GM21723 (cell line): ENCODE data around the gene KLHL5.
"Not testable (repeated sequence)": the region's sequence is repeated elsewhere in the genome, so short reads cannot be mapped to it uniquely, and the experiment has no call there.

Experiments
- ATAC-seq: cut with Tn5 transposase; IDR thresholded peaks from one replicate; pipeline ENCODE4 v1.9.1; 2021; ENCODE audit warnings: mild to moderate bottlenecking, moderate library complexity; ENCODE audit not compliant: unreplicated experiment

The KLHL5 gene

DNA sequence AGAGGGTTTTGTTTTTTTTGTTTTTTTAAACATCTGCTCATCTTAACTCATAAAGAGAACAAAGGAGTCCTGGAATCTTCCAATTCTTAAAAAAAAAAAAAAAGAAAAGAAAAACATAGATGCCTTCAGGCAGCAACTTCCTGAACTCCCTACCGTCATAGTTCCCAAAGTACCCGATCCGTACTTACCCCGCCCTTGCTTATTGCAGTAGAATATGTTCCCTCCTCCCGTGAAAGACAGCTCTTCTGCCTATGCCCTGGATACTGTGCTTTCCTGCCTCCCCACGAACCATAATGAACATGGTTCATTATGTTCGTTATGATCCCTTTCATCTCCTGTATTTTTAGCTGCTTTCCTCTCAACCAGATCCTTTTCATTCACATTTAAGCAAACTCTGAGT lies 40.3 kb downstream of the KLHL5 start:
- no peak for ATAC-seq

DNA sequence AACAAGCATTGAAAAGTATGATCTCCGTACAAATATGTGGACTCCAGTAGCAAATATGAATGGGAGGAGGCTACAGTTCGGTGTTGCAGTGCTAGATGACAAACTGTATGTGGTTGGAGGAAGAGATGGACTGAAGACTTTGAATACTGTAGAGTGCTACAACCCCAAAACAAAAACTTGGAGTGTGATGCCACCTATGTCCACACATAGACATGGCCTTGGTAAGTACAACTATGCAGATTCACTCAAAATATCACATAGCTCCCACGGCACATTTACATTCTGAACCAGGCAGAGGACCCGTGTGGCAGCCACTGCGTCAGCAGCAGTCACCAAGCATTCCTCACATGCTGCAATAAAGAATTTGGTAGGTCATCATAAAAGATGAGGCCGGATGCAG lies 41.3 kb downstream of the KLHL5 start:
- no peak for ATAC-seq

DNA sequence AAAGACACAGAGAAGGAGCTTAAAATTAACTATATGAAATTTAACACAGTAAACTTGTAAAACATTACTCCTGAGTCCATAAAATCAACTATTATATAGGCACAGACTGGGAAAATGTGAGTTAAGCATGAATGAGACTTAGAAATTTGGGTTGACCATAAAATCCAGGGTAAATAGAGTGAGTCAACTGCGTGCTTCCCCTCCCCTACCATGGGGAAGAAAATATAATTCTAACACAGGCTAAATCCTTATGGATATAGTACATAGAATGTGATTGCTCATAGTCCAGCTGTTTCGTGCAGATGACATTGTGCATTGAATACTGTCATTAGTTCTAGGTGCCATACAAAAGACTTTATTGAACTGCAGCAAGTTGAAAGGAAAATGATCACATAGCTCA lies 42.2 kb downstream of the KLHL5 start:
- no peak for ATAC-seq

DNA sequence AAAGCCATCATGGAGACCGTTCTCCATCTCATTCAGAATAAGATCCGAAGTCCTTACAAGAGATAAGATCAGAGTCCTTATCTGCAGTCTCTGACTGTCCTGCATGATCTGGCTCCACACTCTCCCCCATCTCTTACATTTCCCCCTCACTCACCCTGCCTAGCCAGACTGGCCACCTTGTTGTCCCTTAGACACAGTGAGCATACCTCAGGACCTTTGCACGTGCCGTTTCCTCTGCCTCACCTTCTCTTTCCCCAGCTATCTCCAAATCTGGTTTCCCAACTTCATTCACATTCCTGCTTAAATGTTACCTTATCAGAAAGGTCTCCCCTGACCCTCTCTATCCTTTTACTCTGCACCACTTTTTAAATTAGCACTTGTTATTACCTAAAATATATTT lies 44.0 kb downstream of the KLHL5 start:
- no peak for ATAC-seq

DNA sequence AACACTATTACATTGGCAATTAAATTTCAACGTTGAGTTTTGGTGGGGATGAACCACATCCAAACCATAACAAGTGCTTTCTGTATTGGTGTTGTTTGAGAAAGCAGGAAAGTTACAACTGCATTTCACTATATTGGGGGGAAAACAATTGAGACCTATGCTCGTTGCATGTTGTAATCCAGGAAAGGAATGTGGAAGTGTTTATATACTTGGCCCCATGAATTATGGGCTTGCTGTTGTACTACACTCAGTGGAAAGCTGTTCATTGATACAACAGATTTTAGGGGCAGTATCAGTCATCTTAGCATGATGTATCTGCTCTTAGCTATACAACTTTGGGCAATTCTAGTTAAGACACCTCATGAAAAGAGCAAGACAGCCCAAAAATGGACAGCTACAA lies 52.4 kb downstream of the KLHL5 start:
- no peak for ATAC-seq

DNA sequence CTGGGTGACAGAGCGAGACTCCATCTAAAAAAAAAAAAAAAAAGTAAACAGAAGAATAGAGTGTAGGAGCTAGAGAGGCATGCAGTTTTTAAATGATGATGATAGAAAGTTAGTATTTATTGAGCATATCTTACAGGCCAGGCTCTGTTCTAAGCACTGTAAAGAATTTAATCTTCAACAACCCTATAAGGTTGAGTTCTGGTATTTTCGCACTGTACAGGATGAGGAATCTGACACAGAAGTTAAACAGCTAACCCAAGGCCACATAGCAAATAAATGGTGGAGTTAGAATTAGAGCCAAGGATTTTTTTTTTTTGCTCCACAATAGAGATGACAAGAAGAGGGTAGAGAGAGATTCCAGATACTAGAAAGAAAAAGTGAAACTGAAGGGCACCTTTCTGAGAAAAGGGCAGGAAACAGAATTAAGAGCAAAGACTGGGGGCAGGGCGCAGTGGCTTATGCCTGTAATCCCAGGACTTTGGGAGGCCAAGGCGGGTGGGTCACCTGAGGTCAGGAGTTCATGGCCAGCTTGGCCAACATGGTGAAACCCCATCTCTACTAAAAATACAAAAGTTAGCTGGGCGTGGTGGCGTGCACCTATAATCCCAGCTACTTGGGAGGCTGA lies 56.1 kb downstream of the KLHL5 start:
- no peak for ATAC-seq

DNA sequence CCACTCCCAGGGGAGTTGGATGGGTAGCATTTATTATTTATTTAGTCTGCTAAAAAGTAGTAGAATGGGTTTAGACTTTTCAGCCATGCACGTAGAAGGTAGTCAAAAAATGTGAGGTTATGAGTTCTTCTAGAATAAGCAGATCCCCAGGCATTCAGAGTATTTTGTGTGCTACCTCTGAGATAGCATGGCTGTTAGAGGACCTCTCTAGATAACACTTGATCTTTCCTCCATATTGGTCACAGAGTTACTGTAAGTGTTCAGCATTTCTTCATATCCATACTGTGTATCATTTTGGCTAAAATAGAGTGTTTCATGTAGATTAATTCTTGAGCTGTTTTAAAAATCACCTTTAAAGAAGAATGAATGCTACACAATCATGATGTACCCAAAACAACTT lies 58.4 kb downstream of the KLHL5 start:
- ATAC-seq: no peak

DNA sequence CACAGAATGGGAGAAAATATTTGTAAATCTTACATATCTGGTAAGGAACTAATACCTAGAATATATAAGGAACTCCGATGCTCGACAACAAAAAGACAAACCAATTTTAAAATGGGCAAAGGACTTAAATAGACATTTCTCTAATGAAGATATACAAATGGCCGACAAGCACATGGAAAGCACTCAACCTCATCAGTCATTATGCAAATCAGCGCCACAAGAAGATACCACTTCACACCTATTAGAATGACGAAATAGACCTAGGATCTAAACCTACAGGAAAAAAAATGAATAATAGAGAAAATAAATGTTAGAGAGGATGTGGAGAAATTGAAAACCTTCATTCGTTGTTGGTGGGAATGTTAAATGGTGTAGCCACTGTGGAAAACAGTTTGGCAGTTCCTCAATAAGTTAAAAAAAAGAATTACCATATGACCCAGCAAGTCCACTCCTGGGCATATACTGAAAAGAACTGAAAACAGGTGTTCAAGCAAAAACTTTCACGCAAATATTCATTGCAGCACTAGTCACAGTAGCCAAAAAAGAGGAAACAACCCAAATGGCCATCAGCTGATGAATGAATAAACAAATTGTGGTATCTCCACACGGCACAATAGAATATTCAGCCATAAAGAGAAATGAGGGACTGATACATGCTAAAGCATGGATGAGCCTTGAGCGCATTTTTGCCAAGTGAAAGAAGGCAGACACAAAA lies 63.0 kb downstream of the KLHL5 start:
- ATAC-seq: peak; percentile 89

DNA sequence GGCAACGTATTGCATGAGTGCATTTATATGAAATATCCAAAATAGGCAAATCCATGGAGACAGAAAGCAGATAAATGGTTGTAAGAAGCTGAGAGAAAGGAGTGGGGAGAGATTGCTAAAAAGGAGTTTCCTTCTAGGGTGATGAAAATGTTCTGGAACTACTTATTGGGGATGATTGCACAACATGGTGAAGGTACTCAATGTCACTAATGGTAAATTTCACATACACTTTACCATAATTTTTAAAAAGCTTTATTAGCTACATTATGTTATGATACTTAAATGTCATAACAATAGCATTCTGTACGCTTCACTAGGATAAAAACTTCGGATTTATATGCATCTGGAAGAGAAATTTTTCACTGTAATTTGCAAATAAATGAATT lies 63.6 kb downstream of the KLHL5 start:
- no peak for ATAC-seq

DNA sequence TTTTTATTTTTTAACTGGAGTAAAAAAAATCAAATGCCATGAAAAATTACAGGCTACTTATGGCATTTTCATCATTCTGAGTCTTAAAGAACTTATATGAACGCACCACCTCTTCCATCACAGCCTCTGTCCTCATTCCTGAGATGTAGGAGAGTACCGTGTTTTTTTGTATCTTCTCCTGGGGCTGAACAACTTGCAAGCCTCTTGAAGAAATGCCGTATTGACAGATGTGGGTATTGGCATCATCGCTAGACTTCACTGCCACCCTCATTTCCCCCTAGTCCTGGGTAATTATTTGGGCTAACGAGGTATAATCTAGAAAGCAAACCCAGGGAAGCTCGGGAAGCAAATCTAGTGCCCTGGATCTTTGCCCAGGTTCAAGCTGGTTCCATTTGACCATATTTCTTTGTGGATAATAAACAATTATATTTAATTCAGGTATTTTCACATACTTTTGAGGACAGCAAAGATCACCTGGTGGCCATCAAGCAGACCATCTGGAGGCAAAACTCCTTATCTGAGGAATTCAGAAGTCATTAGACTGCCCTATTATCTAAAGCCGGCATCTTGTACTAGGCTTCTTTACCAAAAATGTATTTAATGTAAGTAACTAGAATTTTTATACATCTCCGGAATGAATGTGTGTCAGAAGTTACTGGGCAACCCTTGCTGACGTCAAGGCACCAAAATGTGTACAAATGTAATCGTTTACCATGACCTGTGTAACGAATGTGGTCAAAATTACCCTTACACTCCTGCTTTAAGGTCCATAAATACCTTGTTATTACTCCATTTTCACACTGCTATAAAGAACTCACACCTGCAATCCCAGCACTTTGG lies 64.4 kb downstream of the KLHL5 start:
- ATAC-seq: no peak

DNA sequence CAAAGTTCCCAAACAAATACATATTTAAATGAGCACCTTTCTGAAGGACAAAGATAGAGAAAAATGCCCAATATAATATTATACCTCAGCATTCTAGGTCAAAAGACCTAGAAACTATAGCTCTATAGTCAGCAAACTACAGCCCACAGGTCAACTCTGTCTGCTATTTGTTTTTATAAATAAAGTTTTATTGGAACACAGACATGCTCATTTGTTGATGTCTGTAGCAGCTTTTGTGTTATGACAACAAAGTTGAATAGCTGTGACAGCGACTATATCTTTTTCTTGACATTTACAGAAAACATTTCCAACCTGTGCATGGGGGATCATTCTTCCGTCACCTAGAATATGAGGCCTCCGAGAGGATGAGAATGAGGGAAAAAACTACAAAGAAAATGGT lies 71.6 kb downstream of the KLHL5 start:
- no peak for ATAC-seq

DNA sequence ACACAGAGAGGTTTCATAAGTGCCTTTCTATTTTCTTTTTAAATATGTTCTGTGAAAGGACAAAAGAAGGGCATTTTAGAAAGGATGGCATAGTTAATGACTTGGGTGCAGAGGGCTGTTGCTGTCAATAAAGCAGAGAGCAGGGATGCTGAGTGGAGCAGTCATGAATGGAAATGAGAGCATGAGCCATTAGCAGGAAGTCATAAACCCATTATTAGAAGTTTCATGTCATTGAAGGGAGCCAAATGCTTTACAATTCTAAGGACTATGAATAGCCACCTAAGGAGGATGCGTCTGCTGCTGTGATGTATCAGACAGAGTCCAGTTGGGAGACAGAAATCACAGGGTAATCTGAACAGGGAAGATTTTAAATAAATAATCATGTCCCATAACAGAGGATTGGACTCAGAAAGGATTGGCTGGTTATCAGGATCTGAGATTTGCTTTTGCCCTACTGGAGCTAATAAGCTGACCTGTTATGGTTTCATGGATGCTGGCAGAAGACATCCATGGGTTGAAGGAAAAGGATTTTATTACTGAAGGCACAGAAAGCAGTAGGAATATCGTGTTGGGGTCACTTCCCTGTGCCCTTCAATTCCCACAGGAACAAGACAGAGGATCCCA lies 72.8 kb downstream of the KLHL5 start:
- ATAC-seq: no peak

DNA sequence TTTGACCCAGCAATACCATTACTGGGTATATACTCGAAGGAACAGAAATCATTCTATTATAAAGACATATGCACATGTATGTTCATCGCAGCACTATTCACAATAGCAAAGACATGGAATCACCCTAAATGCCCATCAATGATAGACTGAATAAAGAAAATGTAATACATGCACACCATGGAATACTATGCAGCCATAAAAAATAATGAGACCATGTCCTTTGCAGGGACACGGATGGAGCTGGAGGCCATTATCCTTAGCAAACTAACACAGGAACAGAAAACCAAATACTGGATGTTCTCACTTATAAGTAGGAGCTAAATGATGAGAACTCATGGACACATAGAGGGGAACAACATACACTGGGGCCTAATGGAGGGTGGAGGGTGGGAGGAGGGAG lies 76.2 kb downstream of the KLHL5 start:
- not testable (repeated sequence) for ATAC-seq

DNA sequence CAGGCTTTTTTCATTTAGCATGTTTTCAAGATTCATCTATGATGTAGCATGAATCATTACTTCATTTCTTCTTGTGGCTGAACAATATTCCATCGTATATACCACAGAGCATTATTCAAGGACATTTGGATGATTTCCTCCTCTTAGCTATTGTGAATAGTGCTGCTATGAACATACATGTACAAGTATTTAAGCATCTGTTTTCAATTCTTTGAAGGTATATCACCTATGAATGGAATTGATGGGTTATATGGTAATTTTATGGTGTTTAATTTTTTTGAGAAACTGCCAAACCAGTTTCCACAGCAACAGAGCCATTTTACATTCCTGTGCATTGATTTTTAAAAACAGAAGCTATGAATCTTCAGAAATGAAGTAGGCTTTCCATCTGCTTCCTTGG lies 84.2 kb downstream of the KLHL5 start:
- ATAC-seq: no peak

DNA sequence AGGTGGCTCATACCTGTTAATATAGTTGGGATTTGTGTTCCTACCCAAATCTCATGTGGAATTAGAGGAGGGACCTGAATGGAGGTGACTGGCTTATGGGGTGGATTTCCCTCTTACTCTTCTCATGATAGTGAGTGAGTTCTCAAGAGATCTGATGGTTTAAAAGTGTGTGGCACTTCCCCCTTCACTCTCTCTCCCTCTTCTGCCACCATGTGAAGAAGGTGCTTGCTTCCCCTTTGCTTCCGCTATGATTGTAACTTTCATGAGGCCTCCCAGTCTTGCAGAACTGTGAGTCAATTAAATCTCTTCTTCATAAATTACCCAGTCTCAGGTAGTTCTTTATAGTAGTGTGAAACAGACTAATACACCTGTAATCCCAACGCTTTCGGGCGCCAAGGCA lies 92.0 kb downstream of the KLHL5 start:
- ATAC-seq: no peak

DNA sequence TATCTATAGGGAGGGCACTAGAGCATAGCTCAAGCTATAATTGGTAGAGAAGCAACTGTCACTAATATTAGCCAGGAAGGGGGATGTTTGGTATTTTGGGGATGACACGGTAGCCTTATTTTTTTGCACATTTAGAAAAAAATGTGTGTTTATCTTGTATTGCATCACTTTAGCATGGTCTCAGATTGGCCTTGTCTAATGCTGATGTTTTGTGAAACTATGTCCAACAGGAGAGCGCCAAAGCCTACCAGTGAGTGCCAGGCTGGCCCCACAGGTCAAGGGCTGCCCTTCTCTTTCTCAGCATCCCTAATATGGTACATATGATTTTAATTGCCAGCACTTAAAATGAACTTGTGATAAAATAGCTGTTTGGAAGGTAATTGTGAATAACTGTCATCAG lies 95.5 kb downstream of the KLHL5 start:
- ATAC-seq: no peak

DNA sequence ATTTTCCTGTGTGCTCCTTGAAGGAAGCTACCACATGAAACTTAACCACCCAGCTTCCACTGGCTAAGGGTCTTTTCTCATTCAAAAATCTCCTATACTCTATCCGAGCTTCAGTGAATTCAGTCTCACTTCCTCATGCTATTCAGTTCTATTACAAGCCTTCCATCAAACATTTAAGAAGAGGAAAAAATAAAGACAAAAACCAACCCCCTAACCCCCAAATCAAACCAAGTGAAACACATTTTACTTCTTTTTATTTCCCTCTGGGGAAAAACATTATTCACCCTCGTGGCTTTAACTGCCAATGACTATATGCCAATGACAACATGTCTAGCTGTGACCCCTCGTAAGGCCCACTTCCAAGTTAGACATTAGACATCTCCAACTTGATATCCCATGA lies 104.1 kb downstream of the KLHL5 start:
- ATAC-seq: no peak

DNA sequence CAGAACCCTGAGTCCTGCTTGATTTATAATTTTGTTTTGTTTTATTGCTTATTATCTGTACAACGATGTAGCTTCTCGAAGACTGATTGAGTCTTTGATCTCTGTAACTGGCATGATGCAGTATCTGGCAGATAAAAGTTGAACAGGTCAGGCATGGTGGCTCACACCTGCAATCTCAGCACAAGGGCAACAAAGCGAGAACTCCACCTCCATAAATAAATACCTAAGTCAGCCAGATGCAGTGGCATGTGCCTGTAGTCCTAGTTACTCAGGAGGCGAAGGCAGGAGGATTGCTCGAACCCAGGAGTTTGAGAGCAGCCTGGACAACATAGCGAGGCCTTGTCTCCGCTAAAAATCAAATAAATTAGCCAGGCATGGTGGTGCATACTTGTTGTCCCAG lies 104.6 kb downstream of the KLHL5 start:
- no peak for ATAC-seq

DNA sequence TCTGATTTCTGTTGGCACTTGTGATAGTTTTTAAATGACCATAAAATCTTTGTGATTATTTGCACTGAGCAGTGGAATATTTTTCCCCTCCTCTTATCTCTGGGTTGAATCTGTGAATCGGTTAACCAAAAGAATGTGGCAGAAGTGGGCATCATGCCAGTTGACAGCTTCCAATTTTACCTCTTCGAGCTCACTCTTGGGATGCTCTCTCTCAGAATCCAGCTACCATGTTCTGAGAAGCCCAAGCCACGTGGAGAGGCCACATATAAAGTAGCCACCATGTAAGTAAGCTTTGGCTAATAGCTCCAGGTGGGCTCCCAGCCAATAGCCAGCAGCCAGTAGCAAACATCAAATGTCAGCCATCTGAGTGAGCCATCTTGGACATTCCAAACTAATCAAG lies 107.4 kb downstream of the KLHL5 start:
- no peak for ATAC-seq

DNA sequence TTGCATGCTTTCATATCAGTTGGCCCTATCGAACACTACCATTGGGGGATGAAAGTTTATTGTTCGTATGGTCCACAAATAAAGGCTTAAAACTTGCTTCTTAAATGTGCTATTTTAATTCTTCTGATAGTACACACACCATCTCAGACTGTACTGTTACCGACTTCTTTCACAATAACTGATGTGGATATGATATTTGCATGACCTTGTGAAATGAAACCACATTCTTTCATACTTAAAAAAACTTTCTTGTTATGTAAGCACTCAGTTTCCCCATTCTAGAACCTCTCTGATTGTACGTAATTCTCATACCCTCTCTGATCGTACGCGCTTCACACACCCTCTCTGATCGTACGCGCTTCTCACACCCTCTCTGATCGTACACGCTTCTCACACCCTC lies 108.3 kb downstream of the KLHL5 start:
- no peak for ATAC-seq
